ENCODE results near the gene DIP2A. TPM values are rescaled to one million over a fixed set of nuclear protein-coding genes. Genes with fewer than 3 reads are reported as not detected.

DIP2A gene
- total and polyA plus RNA-seq, 2 experiments from 2014 or later: 19.8 to 24.6 TPM

DNA sequence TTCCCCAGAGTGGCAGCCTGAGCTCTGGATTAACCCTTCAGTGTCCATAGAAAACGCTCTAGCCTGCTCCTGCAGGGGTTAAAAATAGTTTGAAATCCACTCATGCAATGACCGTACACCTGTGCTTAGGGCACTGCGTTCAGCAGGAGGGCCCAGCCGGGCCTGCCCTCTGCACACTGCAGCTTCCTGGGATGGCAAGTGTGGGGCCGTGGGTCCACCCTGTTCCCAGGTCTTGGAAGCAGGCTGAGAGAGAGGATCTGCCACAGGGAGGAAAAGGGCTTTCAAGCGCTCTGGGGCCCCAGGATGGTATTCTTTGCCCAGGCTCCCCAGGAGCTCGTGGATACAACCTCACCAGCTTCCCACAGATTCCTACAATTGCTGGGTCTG lies 147.7 kb downstream of the DIP2A start:
- no peak for DNase-seq (ENCODE audit: low spot score)
- Histone ChIP-seq H3K79me2 (no peaks in the 10 kb centered on the region), H3K4me3 (no peak overlapping the region), H3K27me3 (no peaks in the 10 kb centered on the region), H3K4me1 (ENCODE audit: insufficient read depth) (no peaks in the 10 kb centered on the region), H3K36me3 (replicated peaks; ENCODE audit: insufficient read depth, low read depth) (no peaks in the 10 kb centered on the region), H3K4me2 (no peak overlapping the region), H2AFZ (no peak overlapping the region), H3K9me2 (replicated peaks; ENCODE audit: insufficient read depth) (no peaks in the 10 kb centered on the region), H3K27ac (no peak overlapping the region), H4K20me1 (ENCODE audit: insufficient read depth, poor library complexity, severe bottlenecking) (no peaks in the 10 kb centered on the region), H3K9me3 (ENCODE audit: low read depth) (no peaks in the 10 kb centered on the region)
- TF ChIP-seq EZH2phosphoT487 (IDR thresholded peaks at IDR 0.05; ENCODE audit: low read depth, severe bottlenecking, unreplicated experiment) (no peak), EZH2 (IDR thresholded peaks at IDR 0.05; ENCODE audit: borderline replicate concordance) (no peak)
- TF ChIP-seq, protein P1, sequence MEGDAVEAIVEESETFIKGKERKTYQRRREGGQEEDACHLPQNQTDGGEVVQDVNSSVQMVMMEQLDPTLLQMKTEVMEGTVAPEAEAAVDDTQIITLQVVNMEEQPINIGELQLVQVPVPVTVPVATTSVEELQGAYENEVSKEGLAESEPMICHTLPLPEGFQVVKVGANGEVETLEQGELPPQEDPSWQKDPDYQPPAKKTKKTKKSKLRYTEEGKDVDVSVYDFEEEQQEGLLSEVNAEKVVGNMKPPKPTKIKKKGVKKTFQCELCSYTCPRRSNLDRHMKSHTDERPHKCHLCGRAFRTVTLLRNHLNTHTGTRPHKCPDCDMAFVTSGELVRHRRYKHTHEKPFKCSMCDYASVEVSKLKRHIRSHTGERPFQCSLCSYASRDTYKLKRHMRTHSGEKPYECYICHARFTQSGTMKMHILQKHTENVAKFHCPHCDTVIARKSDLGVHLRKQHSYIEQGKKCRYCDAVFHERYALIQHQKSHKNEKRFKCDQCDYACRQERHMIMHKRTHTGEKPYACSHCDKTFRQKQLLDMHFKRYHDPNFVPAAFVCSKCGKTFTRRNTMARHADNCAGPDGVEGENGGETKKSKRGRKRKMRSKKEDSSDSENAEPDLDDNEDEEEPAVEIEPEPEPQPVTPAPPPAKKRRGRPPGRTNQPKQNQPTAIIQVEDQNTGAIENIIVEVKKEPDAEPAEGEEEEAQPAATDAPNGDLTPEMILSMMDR (IDR thresholded peaks at IDR 0.05; ENCODE audit: poor library complexity): no peak
- WGBS (ENCODE audit: low lambda C conversion rate, missing lambda C conversion rate): 87% methylated on average over 7 of the region's 7 CpGs

DNA sequence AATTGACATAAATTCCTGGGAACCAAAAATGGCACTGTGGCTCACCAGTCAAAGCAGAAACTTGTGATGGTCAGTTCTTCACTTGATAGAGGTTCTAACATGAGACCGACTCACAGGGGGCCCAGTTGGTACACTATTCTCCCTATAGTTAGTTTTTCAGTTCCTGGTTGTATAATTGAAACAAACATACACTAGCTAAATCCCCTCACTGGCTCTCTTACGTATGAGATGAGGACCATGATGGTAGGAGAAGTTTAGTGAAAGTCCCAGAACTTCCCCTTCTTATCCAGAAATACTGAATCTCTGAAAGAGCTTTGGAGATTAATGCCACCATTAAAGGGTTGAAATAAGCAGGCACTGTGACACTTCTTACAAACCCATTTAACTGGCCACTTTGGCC lies 148.9 kb downstream of the DIP2A start:
- TF ChIP-seq EZH2phosphoT487 (IDR thresholded peaks at IDR 0.05; ENCODE audit: low read depth, severe bottlenecking, unreplicated experiment) (no peak), EZH2 (IDR thresholded peaks at IDR 0.05; ENCODE audit: borderline replicate concordance) (no peak)
- TF ChIP-seq, protein P1 (IDR thresholded peaks at IDR 0.05; ENCODE audit: poor library complexity): no peak
- H3K4me2 ChIP-seq: no peak overlapping the region
- no peaks in the 10 kb centered on the region for H3K9me2 ChIP-seq (replicated peaks; ENCODE audit: insufficient read depth)
- H4K20me1 ChIP-seq (ENCODE audit: insufficient read depth, poor library complexity, severe bottlenecking): no peaks in the 10 kb centered on the region
- no peaks in the 10 kb centered on the region for H3K4me1 ChIP-seq (ENCODE audit: insufficient read depth)
- 89% methylated on average over 2 of the region's 2 CpGs for WGBS (ENCODE audit: low lambda C conversion rate, missing lambda C conversion rate)
- H2AFZ ChIP-seq: no peak overlapping the region
- H3K9me3 ChIP-seq (ENCODE audit: low read depth): no peaks in the 10 kb centered on the region
- H3K79me2 ChIP-seq: no peaks in the 10 kb centered on the region
- H3K27me3 ChIP-seq: no peaks in the 10 kb centered on the region
- H3K27ac ChIP-seq: no peak overlapping the region
- no peaks in the 10 kb centered on the region for H3K36me3 ChIP-seq (replicated peaks; ENCODE audit: insufficient read depth, low read depth)
- no peak for DNase-seq (ENCODE audit: low spot score)
- no peak overlapping the region for H3K4me3 ChIP-seq

DNA sequence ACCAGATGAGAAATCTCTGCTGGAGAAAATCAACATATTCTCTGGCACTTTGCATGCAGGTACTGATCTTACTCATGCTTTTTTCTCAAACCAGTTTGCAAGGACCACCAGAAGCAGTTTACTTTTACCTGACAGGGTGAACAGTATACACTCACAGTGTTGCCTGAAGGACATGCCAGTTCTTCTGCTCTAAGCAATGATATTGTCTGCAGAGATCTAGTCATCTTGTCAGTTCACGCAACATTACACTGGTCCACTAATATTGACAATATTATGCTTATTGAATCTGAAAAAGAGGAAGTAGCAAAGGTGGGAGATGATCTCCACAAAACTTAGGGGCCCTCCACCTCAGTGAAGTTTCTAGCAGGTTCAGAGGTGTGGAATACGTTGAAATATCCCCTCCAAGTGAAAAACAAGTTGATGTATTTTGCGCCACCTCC lies 150.0 kb downstream of the DIP2A start:
- Histone ChIP-seq H3K27me3 (no peaks in the 10 kb centered on the region), H3K36me3 (replicated peaks; ENCODE audit: insufficient read depth, low read depth) (no peaks in the 10 kb centered on the region), H3K4me2 (no peak overlapping the region), H3K9me2 (replicated peaks; ENCODE audit: insufficient read depth) (no peaks in the 10 kb centered on the region), H3K27ac (no peak overlapping the region), H3K4me3 (no peak overlapping the region), H3K4me1 (ENCODE audit: insufficient read depth) (no peaks in the 10 kb centered on the region), H4K20me1 (ENCODE audit: insufficient read depth, poor library complexity, severe bottlenecking) (no peaks in the 10 kb centered on the region), H3K79me2 (no peaks in the 10 kb centered on the region), H3K9me3 (ENCODE audit: low read depth) (no peaks in the 10 kb centered on the region), H2AFZ (no peak overlapping the region)
- no peak for DNase-seq (ENCODE audit: low spot score)
- no peak for TF ChIP-seq EZH2 (IDR thresholded peaks at IDR 0.05; ENCODE audit: borderline replicate concordance)
- TF ChIP-seq, protein P1 (IDR thresholded peaks at IDR 0.05; ENCODE audit: poor library complexity): no peak
- no peak for TF ChIP-seq EZH2phosphoT487 (IDR thresholded peaks at IDR 0.05; ENCODE audit: low read depth, severe bottlenecking, unreplicated experiment)
- WGBS (ENCODE audit: low lambda C conversion rate, missing lambda C conversion rate): 86% methylated on average over 3 of the region's 3 CpGs

Data from hepatocyte (in vitro differentiated cells).